Omental fat pad (tissue), 4 donors: ENCODE results near the gene ATG5. TPM values are rescaled to one million over a fixed set of nuclear protein-coding genes. Genes with fewer than 3 reads are reported as not detected.
"Not testable (repeated sequence)": the region's sequence is repeated elsewhere in the genome, so short reads cannot be mapped to it uniquely, and the experiment has no call there.

Source experiments
- ATAC-seq: fragments of 150-250 bp; one replicate; pipeline ENCODE4 v1.9.1; 2016; ENCODE audit warnings: mild to moderate bottlenecking, moderate library complexity; ENCODE audit not compliant: low FRiP score
- DNase-seq: peaks from one replicate; pipeline ENCODE4 v3.0.0-alpha.2; 2019; ENCODE audit warnings: low spot score
- CTCF ChIP-seq, 3 donors: fragments of 450-650 bp; IDR thresholded peaks; one replicate each; pipeline ENCODE4 v1.5.1; 2016 to 2017; ENCODE audit warnings: antibody characterized with exemption in 3 of 3, mild to moderate bottlenecking in 3 of 3, moderate library complexity in 2 of 3
- total RNA-seq, 4 donors: library from RNA; depleted of rRNA; stranded (reverse); fragments of >200 nt; gene quantifications; one replicate each; pipeline ENCODE4 v1.1.0, GENCODE V29; 2016

Gene ATG5
- total RNA-seq, 4 donors from 2014 or later = 27.8 to 40.0 (median 31.8) TPM

- ATAC-seq (no peak), DNase-seq (no peak)
- TF ChIP-seq CTCF (IDR thresholded peaks at IDR 0.05) = no peak
These were observed 72.9 kb downstream of the ATG5 start for GRCh38 chr6:106252687-106253086.

- DNase-seq, ATAC-seq: not testable (repeated sequence)
These were observed 73.9 kb downstream of the ATG5 start for GRCh38 chr6:106251531-106252255.

- no peak for TF ChIP-seq CTCF (IDR thresholded peaks at IDR 0.05)
- no peak for ATAC-seq
- no peak for DNase-seq
These were observed 74.6 kb downstream of the ATG5 start for GRCh38 chr6:106250953-106251352.

GRCh38 chr6:106249658-106250057 is 75.9 kb downstream of the ATG5 start:
- ATAC-seq = no peak
- DNase-seq = no peak
- TF ChIP-seq CTCF (IDR thresholded peaks at IDR 0.05) = no peak

- ATAC-seq = no peak
- DNase-seq = no peak
- no peak for TF ChIP-seq CTCF (IDR thresholded peaks at IDR 0.05)
These were observed 77.8 kb downstream of the ATG5 start for GRCh38 chr6:106247733-106248132.

- DNase-seq (no peak), ATAC-seq (no peak)
- no peak for TF ChIP-seq CTCF (IDR thresholded peaks at IDR 0.05)
These were observed 78.3 kb downstream of the ATG5 start for GRCh38 chr6:106247293-106247692.

GRCh38 chr6:106244931-106245330 is 80.6 kb downstream of the ATG5 start:
- no peak for TF ChIP-seq CTCF (IDR thresholded peaks at IDR 0.05)
- no peak for ATAC-seq
- DNase-seq = no peak
